Measurements from ENCODE around the gene DTNA.

The DTNA gene

GRCh38 chr18:34858188-34858587 lies 148.1 kb downstream of the DTNA start:
- no peaks in the 10 kb centered on the region for H3K9me3 ChIP-seq (ENCODE audit: control insufficient read depth, insufficient read depth, low read length)
- no peak overlapping the region for H3K4me3 ChIP-seq (ENCODE audit: low read length)
- H3K36me3 ChIP-seq (ENCODE audit: control insufficient read depth, low read length) = no peaks in the 10 kb centered on the region
- H3K79me2 ChIP-seq (ENCODE audit: control insufficient read depth, low read length) = no peaks in the 10 kb centered on the region
- H4K20me1 ChIP-seq (ENCODE audit: control insufficient read depth, insufficient read depth, low read depth, low read length) = no peaks in the 10 kb centered on the region
- H3K4me1 ChIP-seq (ENCODE audit: control insufficient read depth, low read length) = no peaks in the 10 kb centered on the region
- H3K9me2 ChIP-seq (replicated peaks; ENCODE audit: control insufficient read depth, low read length) = no peaks in the 10 kb centered on the region
- TF ChIP-seq EZH2phosphoT487 (IDR thresholded peaks at IDR 0.05; ENCODE audit: borderline replicate concordance, low read length) (no peak), CTCF (IDR thresholded peaks at IDR 0.05; ENCODE audit: low read depth, low read length, poor library complexity, severe bottlenecking) (no peak)
- no peak overlapping the region for H3K27ac ChIP-seq (ENCODE audit: low read depth, low read length)
- peaks cover 4% of the 10 kb centered on the region; the same call in 1 of the 2 replicates for H3K27me3 ChIP-seq (ENCODE audit: control insufficient read depth, low read length)
- no peaks in the 10 kb centered on the region for H3F3A ChIP-seq (ENCODE audit: control insufficient read depth, insufficient read depth)
- no peak overlapping the region for H3K4me2 ChIP-seq (ENCODE audit: low read length)

- TF ChIP-seq EZH2phosphoT487 (IDR thresholded peaks at IDR 0.05; ENCODE audit: borderline replicate concordance, low read length) (no peak), CTCF (IDR thresholded peaks at IDR 0.05; ENCODE audit: low read depth, low read length, poor library complexity, severe bottlenecking) (no peak)
- Histone ChIP-seq H3K9me2 (replicated peaks; ENCODE audit: control insufficient read depth, low read length) (no peaks in the 10 kb centered on the region), H3K4me3 (ENCODE audit: low read length) (no peak overlapping the region), H3K36me3 (ENCODE audit: control insufficient read depth, low read length) (no peaks in the 10 kb centered on the region), H3K9me3 (ENCODE audit: control insufficient read depth, insufficient read depth, low read length) (no peaks in the 10 kb centered on the region), H3K79me2 (ENCODE audit: control insufficient read depth, low read length) (no peaks in the 10 kb centered on the region), H3K4me1 (ENCODE audit: control insufficient read depth, low read length) (no peaks in the 10 kb centered on the region), H3K27me3 (ENCODE audit: control insufficient read depth, low read length) (peaks cover 4% of the 10 kb centered on the region; the same call in 1 of the 2 replicates), H3K4me2 (ENCODE audit: low read length) (no peak overlapping the region), H3F3A (ENCODE audit: control insufficient read depth, insufficient read depth) (no peaks in the 10 kb centered on the region), H3K27ac (ENCODE audit: low read depth, low read length) (no peak overlapping the region), H4K20me1 (ENCODE audit: control insufficient read depth, insufficient read depth, low read depth, low read length) (no peaks in the 10 kb centered on the region)
These were observed 149.4 kb downstream of the DTNA start for GRCh38 chr18:34859496-34859895.

GRCh38 chr18:34862561-34862960 lies 152.5 kb downstream of the DTNA start:
- Histone ChIP-seq H3K4me1 (ENCODE audit: control insufficient read depth, low read length) (0 out of 2 replicates have a peak, but pooled peaks cover 4% of the 10 kb centered on the region), H3K36me3 (ENCODE audit: control insufficient read depth, low read length) (no peaks in the 10 kb centered on the region), H3K9me2 (replicated peaks; ENCODE audit: control insufficient read depth, low read length) (no peaks in the 10 kb centered on the region), H3F3A (ENCODE audit: control insufficient read depth, insufficient read depth) (no peaks in the 10 kb centered on the region), H3K27me3 (ENCODE audit: control insufficient read depth, low read length) (peaks cover 4% of the 10 kb centered on the region; the same call in 1 of the 2 replicates), H3K4me2 (ENCODE audit: low read length) (no peak overlapping the region), H4K20me1 (ENCODE audit: control insufficient read depth, insufficient read depth, low read depth, low read length) (no peaks in the 10 kb centered on the region), H3K79me2 (ENCODE audit: control insufficient read depth, low read length) (no peaks in the 10 kb centered on the region), H3K9me3 (ENCODE audit: control insufficient read depth, insufficient read depth, low read length) (no peaks in the 10 kb centered on the region), H3K4me3 (ENCODE audit: low read length) (no peak overlapping the region), H3K27ac (ENCODE audit: low read depth, low read length) (no peak overlapping the region)
- TF ChIP-seq EZH2phosphoT487 (IDR thresholded peaks at IDR 0.05; ENCODE audit: borderline replicate concordance, low read length) (no peak), CTCF (IDR thresholded peaks at IDR 0.05; ENCODE audit: low read depth, low read length, poor library complexity, severe bottlenecking) (no peak)

All from DOHH2 (cell line).